Endothelial cell of umbilical vein (primary cell): ENCODE data around the gene SMIM44. TPM values are rescaled to one million over a fixed set of nuclear protein-coding genes. Genes with fewer than 3 reads are reported as not detected.

Source experiments
- BruUV-seq: library from RNA; stranded (reverse); fragments of 400-500 nt; replicated peaks from 2 replicates; lab custom pipeline; 2021; lab: Mats Ljungman, UMichigan
- CTCF ChIA-PET: fragments of 300-600, 350-600 bp; sonication (Branson Sonifier 250); formaldehyde crosslinking; loops from one replicate; lab custom pipeline; 2021; ENCODE audit warnings: antibody characterized with exemption, inconsistent platforms; lab: Charles Lee
- POLR2A ChIA-PET: fragments of 300-600, 350-600 bp; sonication (Branson Sonifier 250); formaldehyde crosslinking; loops from one replicate; lab custom pipeline; 2021; ENCODE audit warnings: antibody characterized with exemption, inconsistent platforms; lab: Charles Lee
- DNase-seq: peaks from one replicate; pipeline ENCODE4 v3.0.0-alpha.2; 2011; ENCODE audit warnings: low read depth, low spot score
- FAIRE-seq: peaks from 2 replicates; lab custom pipeline; 2011; peaks lifted over from hg19 to GRCh38; lab: Jason Lieb, UNC
- H2AFZ ChIP-seq: 2 replicates; pipeline ENCODE4 v1.6.0; 2012; ENCODE audit warnings: low read depth, low read length, control low read depth, inconsistent platforms
- H3K27ac ChIP-seq: 2 replicates; pipeline ENCODE4 v1.5.1; 2011; ENCODE audit warnings: low read depth, mild to moderate bottlenecking, control low read depth, low read length, moderate library complexity; ENCODE audit not compliant: insufficient read depth
- H3K27me3 ChIP-seq, 2 experiments: 2 replicates each; pipeline versions ENCODE4 v1.6.0 to v1.6.1; 2011; ENCODE audit warnings: low read length in 2 of 2, mixed read lengths in 1 of 2; ENCODE audit not compliant: control insufficient read depth in 2 of 2, insufficient read depth in 2 of 2
- H3K36me3 ChIP-seq, 2 experiments: 2 replicates in 1 of 2; 3 replicates in 1 of 2; pipeline ENCODE4 v1.5.1; 2011; ENCODE audit warnings: low read length in 2 of 2, mild to moderate bottlenecking in 1 of 2, moderate library complexity in 1 of 2; ENCODE audit not compliant: control insufficient read depth in 2 of 2, insufficient read depth in 2 of 2; ENCODE audit errors: extremely low read depth in 1 of 2
- H3K4me1 ChIP-seq: 3 replicates; pipeline ENCODE4 v1.5.1; 2011; ENCODE audit warnings: mild to moderate bottlenecking, low read length; ENCODE audit not compliant: control insufficient read depth, insufficient read depth; ENCODE audit errors: extremely low read depth
- H3K4me2 ChIP-seq: 2 replicates; pipeline ENCODE4 v1.6.1; 2011; ENCODE audit warnings: low read length, control low read depth, mixed read lengths; ENCODE audit not compliant: insufficient read depth
- H3K4me3 ChIP-seq, 3 experiments: fragments of 200-600 bp in 1 of 3; sonication (generic), shearing (Covaris generic) in 1 of 3; replicated peaks in 1 of 3; 2 replicates each; pipeline ENCODE4 v1.5.1; 2011 to 2016; ENCODE audit warnings: control low read depth in 3 of 3, low read length in 3 of 3, mild to moderate bottlenecking in 2 of 3, inconsistent platforms in 1 of 3, low read depth in 1 of 3, moderate library complexity in 1 of 3; ENCODE audit not compliant: insufficient read depth in 1 of 3
- H3K79me2 ChIP-seq: 2 replicates; pipeline ENCODE4 v1.6.0; 2012; ENCODE audit warnings: low read length, inconsistent platforms; ENCODE audit not compliant: control insufficient read depth, insufficient read depth
- H3K9ac ChIP-seq: replicated peaks from 2 replicates; pipeline ENCODE3; 2011; ENCODE audit warnings: low read length, control low read depth; ENCODE audit not compliant: insufficient read depth; ENCODE audit errors: extremely low read depth
- H3K9me1 ChIP-seq: replicated peaks from 3 replicates; pipeline ENCODE4 v1.6.0; 2011; ENCODE audit warnings: mild to moderate bottlenecking, low read length; ENCODE audit not compliant: control insufficient read depth, insufficient read depth; ENCODE audit errors: extremely low read depth
- H3K9me3 ChIP-seq: replicated peaks from 2 replicates; pipeline ENCODE4 v1.5.1; 2012; ENCODE audit warnings: low read length, inconsistent platforms; ENCODE audit not compliant: control insufficient read depth, insufficient read depth
- H4K20me1 ChIP-seq: replicated peaks from 2 replicates; pipeline ENCODE3; 2011; ENCODE audit warnings: mild to moderate bottlenecking, low read length; ENCODE audit not compliant: control insufficient read depth, insufficient read depth; ENCODE audit errors: extremely low read depth
- EZH2 ChIP-seq: IDR thresholded peaks from 2 replicates; pipeline ENCODE4 v1.6.1; 2012; ENCODE audit warnings: borderline replicate concordance, low read depth, mild to moderate bottlenecking, moderate library complexity, low read length, inconsistent platforms; ENCODE audit not compliant: severe bottlenecking
- FOS ChIP-seq: IDR thresholded peaks from 2 replicates; pipeline ENCODE4 v1.6.1; 2011; ENCODE audit warnings: mild to moderate bottlenecking, low read length, moderate library complexity, borderline replicate concordance; ENCODE audit not compliant: insufficient read depth
- GATA2 ChIP-seq: IDR thresholded peaks from 2 replicates; pipeline ENCODE4 v1.7.0; 2011; ENCODE audit warnings: low read depth, mild to moderate bottlenecking, moderate library complexity, mixed read lengths, low read length; ENCODE audit not compliant: insufficient read length, insufficient read depth
- JUN ChIP-seq: IDR thresholded peaks from 2 replicates; pipeline ENCODE4 v1.6.1; 2011; ENCODE audit warnings: borderline replicate concordance, low read depth; ENCODE audit not compliant: insufficient read length, insufficient read depth
- MYC ChIP-seq: IDR thresholded peaks from one replicate; pipeline ENCODE4 v1.6.1; 2011; ENCODE audit warnings: mild to moderate bottlenecking, low read depth, low read length
- POLR2A ChIP-seq: IDR thresholded peaks from 2 replicates; pipeline ENCODE4 v1.6.1; 2012; ENCODE audit warnings: low read depth, mild to moderate bottlenecking, control low read depth, low read length
- POLR2AphosphoS5 ChIP-seq: IDR thresholded peaks from 2 replicates; pipeline ENCODE4 v1.6.1; 2012; ENCODE audit warnings: low read depth, mild to moderate bottlenecking, control low read depth, low read length, moderate library complexity; ENCODE audit not compliant: insufficient read depth
- dilution Hi-C: fragments of 300-500 bp; cut with MboI; formaldehyde crosslinking; loops from one replicate; pipeline ENCODE4 v1.15.0; 2019; ENCODE audit warnings: low sequenced_read_pairs; ENCODE audit not compliant: extremely low pct_ligation_motif_present
- intact Hi-C: fragments of 100-400 bp; cut with micrococcal nuclease; formaldehyde crosslinking; loops from one replicate; pipeline ENCODE4 v1.10.0; 2022
- polyA plus RNA-seq, 4 experiments: library from polyadenylated mRNA; depleted of rRNA in 3 of 4; stranded (reverse) in 3 of 4; unstranded in 1 of 4; fragments of >200 nt; gene quantifications; 2 replicates each; pipeline versions ENCODE4 v1.2.1 to v1.2.3, GENCODE V29; 2011 to 2012; ENCODE audit warnings: missing spikeins in 1 of 4
- total RNA-seq: library from RNA; stranded (reverse); gene quantifications from 2 replicates; pipeline ENCODE4 v1.2.3, GENCODE V29; 2021
- TF ChIP-seq, protein P1 (sequence below): IDR thresholded peaks from 2 replicates; pipeline ENCODE4 v1.6.1; 2011; ENCODE audit not compliant: insufficient read depth, insufficient read length
- TF ChIP-seq, protein P2 (sequence below), 2 donors: IDR thresholded peaks; 1 replicate in 1 of 2; 2 replicates in 1 of 2; pipeline ENCODE4 v1.5.1; 2011; ENCODE audit warnings: low read length in 2 of 2, mild to moderate bottlenecking in 2 of 2, moderate library complexity in 2 of 2, control low read depth in 1 of 2, inconsistent platforms in 1 of 2, low read depth in 1 of 2; ENCODE audit not compliant: insufficient read depth in 1 of 2; ENCODE audit errors: extremely low read depth in 1 of 2

SMIM44 gene
- total and polyA plus RNA-seq, 2 donors (not counting 3 experiments of a cell fraction or from before 2014, with no cell fraction given), result not detected

DNA sequence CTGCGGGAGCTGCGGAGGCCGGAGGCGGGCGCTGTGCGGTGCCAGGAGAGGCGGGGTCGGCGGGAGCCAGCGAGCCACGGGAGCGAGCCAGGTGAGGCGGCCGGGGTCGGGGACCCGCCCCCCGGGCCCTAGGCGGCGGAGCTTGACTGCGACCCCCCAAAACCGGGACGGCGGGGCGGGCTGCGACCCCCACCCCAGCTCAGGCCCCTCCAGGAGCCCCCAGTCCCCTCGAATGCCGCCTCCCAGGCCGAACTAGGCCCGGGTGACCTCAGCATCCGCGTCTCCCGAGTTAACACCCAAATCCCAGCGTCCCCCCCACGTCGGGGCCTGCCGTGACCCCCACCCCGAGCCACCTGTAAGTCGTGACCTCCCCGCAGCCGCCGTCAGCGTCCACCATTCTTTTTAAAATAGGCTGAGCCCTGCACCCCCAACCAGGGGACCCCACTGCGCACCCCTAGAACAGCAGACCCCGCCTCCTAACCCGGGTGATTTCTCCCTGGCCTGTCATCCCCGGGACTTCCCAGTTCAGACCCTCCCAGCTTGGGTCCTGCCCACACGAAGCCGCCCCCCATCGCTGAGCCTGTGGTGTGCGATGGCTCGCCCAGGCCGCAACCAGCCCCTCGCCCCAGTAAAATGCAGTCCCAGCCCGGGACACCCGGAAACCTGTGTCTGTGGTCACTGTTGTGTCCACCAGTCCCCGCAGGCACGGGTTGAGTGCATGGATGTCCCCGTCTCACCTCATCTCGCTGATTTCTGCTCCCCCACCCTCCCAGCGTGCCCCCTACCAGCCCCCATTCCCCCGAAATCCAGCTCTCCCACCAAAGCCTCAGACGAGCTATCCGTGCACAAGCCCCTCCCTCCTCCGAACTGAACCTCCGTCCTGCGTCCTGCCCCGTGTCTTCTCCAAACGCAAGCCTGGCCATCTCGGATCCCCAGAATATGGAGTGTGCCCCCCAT, 23.4 kb upstream of the SMIM44 start:
- Histone ChIP-seq H3K4me2 (peak overlapping the region; percentile 73), H4K20me1 (no peaks in the 10 kb centered on the region), H3K9me1 (no peaks in the 10 kb centered on the region), H3K4me1 (peaks cover 10% of the 10 kb centered on the region), H3K36me3 (peaks cover 0 to 10% of the 10 kb centered on the region in 2 experiments), H3K27me3 (no peaks in the 10 kb centered on the region), H3K4me3 (peak overlapping the region; percentile 72 to 91 (median 77)), H2AFZ (peak overlapping the region; percentile 49), H3K27ac (peak overlapping the region; percentile 48), H3K9ac (peak overlapping the region; percentile 85), H3K79me2 (peaks cover 55% of the 10 kb centered on the region), H3K9me3 (no peaks in the 10 kb centered on the region)
- TF ChIP-seq GATA2 (no peak), EZH2 (no peak), POLR2A (no peak), MYC (no peak), JUN (no peak), POLR2AphosphoS5 (no peak), FOS (no peak)
- TF ChIP-seq, protein P1, sequence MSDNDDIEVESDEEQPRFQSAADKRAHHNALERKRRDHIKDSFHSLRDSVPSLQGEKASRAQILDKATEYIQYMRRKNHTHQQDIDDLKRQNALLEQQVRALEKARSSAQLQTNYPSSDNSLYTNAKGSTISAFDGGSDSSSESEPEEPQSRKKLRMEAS, result no peak
- TF ChIP-seq, protein P2, sequence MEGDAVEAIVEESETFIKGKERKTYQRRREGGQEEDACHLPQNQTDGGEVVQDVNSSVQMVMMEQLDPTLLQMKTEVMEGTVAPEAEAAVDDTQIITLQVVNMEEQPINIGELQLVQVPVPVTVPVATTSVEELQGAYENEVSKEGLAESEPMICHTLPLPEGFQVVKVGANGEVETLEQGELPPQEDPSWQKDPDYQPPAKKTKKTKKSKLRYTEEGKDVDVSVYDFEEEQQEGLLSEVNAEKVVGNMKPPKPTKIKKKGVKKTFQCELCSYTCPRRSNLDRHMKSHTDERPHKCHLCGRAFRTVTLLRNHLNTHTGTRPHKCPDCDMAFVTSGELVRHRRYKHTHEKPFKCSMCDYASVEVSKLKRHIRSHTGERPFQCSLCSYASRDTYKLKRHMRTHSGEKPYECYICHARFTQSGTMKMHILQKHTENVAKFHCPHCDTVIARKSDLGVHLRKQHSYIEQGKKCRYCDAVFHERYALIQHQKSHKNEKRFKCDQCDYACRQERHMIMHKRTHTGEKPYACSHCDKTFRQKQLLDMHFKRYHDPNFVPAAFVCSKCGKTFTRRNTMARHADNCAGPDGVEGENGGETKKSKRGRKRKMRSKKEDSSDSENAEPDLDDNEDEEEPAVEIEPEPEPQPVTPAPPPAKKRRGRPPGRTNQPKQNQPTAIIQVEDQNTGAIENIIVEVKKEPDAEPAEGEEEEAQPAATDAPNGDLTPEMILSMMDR (IDR thresholded peaks at IDR 0.05; ENCODE audit: extremely low read depth in 1 of 2, insufficient read depth in 1 of 2, low read depth in 1 of 2, low read length in 2 of 2), result no peak
- DNase-seq, result peak; percentile 14
- POLR2A ChIA-PET, result no interaction called here
- no TSS peak for BruUV-seq
- intact Hi-C loops (loop anchor here (2.0 kb wide), 1 partner anchor 66 kb away; the partner anchor contains the start of gene HMG20B), dilution Hi-C loops (no loop called here)
- CTCF ChIA-PET, result interaction anchor here (0.7 to 1.9 kb wide), 2 partner anchors 22 to 38 kb away, joined by 3 to 9 read pairs; no protein-coding TSS in a partner anchor
- FAIRE-seq, result no peak
